IMR-90 (cell line): ENCODE data around the gene IL1F10. TPM values are rescaled to one million over a fixed set of nuclear protein-coding genes. Genes with fewer than 3 reads are reported as not detected.

Experiments used
- ATAC-seq: fragments of 200-7000 bp; cut with Tn5 transposase; 2 replicates; pipeline ENCODE4 v1.9.1; 2020; ENCODE audit warnings: low read depth, mild to moderate bottlenecking, moderate library complexity
- BruUV-seq: library from RNA; stranded (reverse); fragments of 400-500 nt; replicated peaks from 2 replicates; lab custom pipeline; 2021; lab: Mats Ljungman, UMichigan
- CTCF ChIA-PET: fragments of 300-600 bp; formaldehyde crosslinking; extraction: SDS; loops from one replicate; lab custom pipeline; 2021; ENCODE audit warnings: antibody characterized with exemption; lab: Yijun Ruan, JAX
- POLR2A ChIA-PET: fragments of 300-600 bp; sonication (Branson Sonifier 250); formaldehyde crosslinking; loops from one replicate; lab custom pipeline; 2022; ENCODE audit warnings: antibody characterized with exemption; ENCODE audit not compliant: unreplicated experiment; lab: Charles Lee
- DNase-seq: peaks from one replicate; pipeline ENCODE4 v3.0.0; 2013
- H2AFZ ChIP-seq: replicated peaks from 2 replicates; pipeline ENCODE3; 2013; ENCODE audit warnings: low read length, mild to moderate bottlenecking; ENCODE audit not compliant: poor library complexity
- H2AK5ac ChIP-seq: 2 replicates; pipeline ENCODE4 v1.6.1; 2013; ENCODE audit warnings: low read depth, low read length, inconsistent platforms
- H2AK9ac ChIP-seq: replicated peaks from 2 replicates; pipeline ENCODE3; 2013; ENCODE audit warnings: mild to moderate bottlenecking, low read depth, low read length, moderate library complexity; ENCODE audit not compliant: poor library complexity
- H2BK120ac ChIP-seq: 2 replicates; pipeline ENCODE4 v1.6.1; 2013; ENCODE audit warnings: low read depth, low read length, inconsistent platforms
- H2BK15ac ChIP-seq: 3 replicates; pipeline ENCODE4 v1.6.1; 2013; ENCODE audit warnings: low read depth, low read length, inconsistent platforms
- H2BK20ac ChIP-seq: 2 replicates; pipeline ENCODE4 v1.6.1; 2013; ENCODE audit warnings: low read depth, mild to moderate bottlenecking, inconsistent platforms, low read length, moderate library complexity
- H2BK5ac ChIP-seq: 2 replicates; pipeline ENCODE4 v1.6.1; 2013; ENCODE audit warnings: mild to moderate bottlenecking, low read depth, low read length, inconsistent platforms; ENCODE audit not compliant: poor library complexity, severe bottlenecking
- H3K14ac ChIP-seq: replicated peaks from 2 replicates; pipeline ENCODE4 v1.6.1; 2013; ENCODE audit warnings: low read depth, low read length, inconsistent platforms
- H3K18ac ChIP-seq: 2 replicates; pipeline ENCODE4 v1.6.1; 2013; ENCODE audit warnings: low read depth, low read length, control low read depth
- H3K23ac ChIP-seq: 2 replicates; pipeline ENCODE4 v1.6.1; 2013; ENCODE audit warnings: low read depth, low read length, inconsistent platforms
- H3K27ac ChIP-seq: 2 replicates; pipeline ENCODE4 v1.5.1; 2013; ENCODE audit warnings: mild to moderate bottlenecking, control low read depth, low read length; ENCODE audit not compliant: insufficient read depth
- H3K27me3 ChIP-seq: 2 replicates; pipeline ENCODE4 v1.6.1; 2013; ENCODE audit warnings: low read length; ENCODE audit not compliant: control insufficient read depth, insufficient read depth
- H3K36me3 ChIP-seq: 2 replicates; pipeline ENCODE4 v1.6.1; 2013; ENCODE audit warnings: low read length, mixed read lengths; ENCODE audit not compliant: control insufficient read depth, insufficient read depth
- H3K4ac ChIP-seq: 2 replicates; pipeline ENCODE4 v1.6.1; 2013; ENCODE audit warnings: low read depth, low read length, inconsistent platforms
- H3K4me1 ChIP-seq: 2 replicates; pipeline ENCODE4 v1.6.1; 2013; ENCODE audit warnings: low read length, mixed read lengths; ENCODE audit not compliant: control insufficient read depth, insufficient read depth
- H3K4me2 ChIP-seq: 2 replicates; pipeline ENCODE4 v1.6.1; 2013; ENCODE audit warnings: low read depth, mild to moderate bottlenecking, control low read depth, low read length, moderate library complexity
- H3K4me3 ChIP-seq: 2 replicates; pipeline ENCODE4 v1.5.1; 2013; ENCODE audit warnings: low read depth, mild to moderate bottlenecking, control low read depth, low read length, moderate library complexity; ENCODE audit not compliant: insufficient read depth
- H3K56ac ChIP-seq: 2 replicates; pipeline ENCODE4 v1.6.1; 2013; ENCODE audit warnings: low read length, inconsistent platforms; ENCODE audit not compliant: insufficient read depth; ENCODE audit errors: extremely low read depth
- H3K79me1 ChIP-seq, 2 experiments: 2 replicates each; pipeline ENCODE4 v1.6.1; 2013; ENCODE audit warnings: low read length in 2 of 2, inconsistent platforms in 1 of 2, low read depth in 1 of 2
- H3K9ac ChIP-seq: 2 replicates; pipeline ENCODE4 v1.6.1; 2013; ENCODE audit warnings: low read depth, low read length, control low read depth
- H3K9me1 ChIP-seq: 2 replicates; pipeline ENCODE4 v1.6.1; 2013; ENCODE audit warnings: low read length, inconsistent platforms; ENCODE audit not compliant: insufficient read depth
- H3K9me3 ChIP-seq: 2 replicates; pipeline ENCODE4 v1.6.1; 2013; ENCODE audit warnings: low read length; ENCODE audit not compliant: control insufficient read depth, insufficient read depth
- H4K20me1 ChIP-seq: 2 replicates; pipeline ENCODE4 v1.6.1; 2013; ENCODE audit warnings: low read length, inconsistent platforms; ENCODE audit not compliant: insufficient read depth
- H4K5ac ChIP-seq: 2 replicates; pipeline ENCODE4 v1.6.1; 2013; ENCODE audit warnings: mild to moderate bottlenecking, low read depth, low read length, control low read depth
- H4K8ac ChIP-seq, 2 experiments: 2 replicates each; pipeline ENCODE4 v1.6.1; 2013; ENCODE audit warnings: low read depth in 2 of 2, low read length in 2 of 2, control low read depth in 1 of 2, inconsistent platforms in 1 of 2
- H4K91ac ChIP-seq: 2 replicates; pipeline ENCODE4 v1.6.1; 2013; ENCODE audit warnings: low read depth, low read length, inconsistent platforms; ENCODE audit not compliant: insufficient read depth
- CHD1 ChIP-seq: IDR thresholded peaks from 2 replicates; pipeline ENCODE4 v1.6.1; 2012; ENCODE audit warnings: low read depth, low read length, improper control_type of control experiment
- MAZ ChIP-seq: IDR thresholded peaks from 2 replicates; pipeline ENCODE4 v1.6.1; 2012; ENCODE audit warnings: low read depth, mild to moderate bottlenecking, low read length, improper control_type of control experiment, moderate library complexity, borderline replicate concordance
- MXI1 ChIP-seq: IDR thresholded peaks from 2 replicates; pipeline ENCODE4 v1.6.1; 2012; ENCODE audit warnings: low read depth, mild to moderate bottlenecking, low read length, moderate library complexity, borderline replicate concordance
- NFE2L2 ChIP-seq: fragments of 150-350 bp; IDR thresholded peaks from 2 replicates; pipeline ENCODE4 v1.6.1; 2016; ENCODE audit warnings: low read depth, mild to moderate bottlenecking, low read length
- POLR2A ChIP-seq: IDR thresholded peaks from 2 replicates; pipeline ENCODE4 v1.6.1; 2012; ENCODE audit warnings: mild to moderate bottlenecking, low read depth, low read length
- RAD21 ChIP-seq: IDR thresholded peaks from 2 replicates; pipeline ENCODE4 v1.6.1; 2012; ENCODE audit warnings: low read length, improper control_type of control experiment
- RCOR1 ChIP-seq: IDR thresholded peaks from 2 replicates; pipeline ENCODE4 v1.6.1; 2012; ENCODE audit warnings: mild to moderate bottlenecking, low read length, improper control_type of control experiment; ENCODE audit not compliant: insufficient replicate concordance
- RFX5 ChIP-seq: IDR thresholded peaks from 2 replicates; pipeline ENCODE4 v1.8.0; 2012; ENCODE audit warnings: low read depth, mild to moderate bottlenecking, low read length, moderate library complexity
- SMC3 ChIP-seq: fragments of 150-350 bp; IDR thresholded peaks from 2 replicates; pipeline ENCODE4 v1.6.1; 2016; ENCODE audit warnings: low read depth, mild to moderate bottlenecking, antibody characterized with exemption, low read length, moderate library complexity
- WGBS, 2 experiments: methylation state at CpG; one replicate each; pipeline versions ENCODE4 v1.1.5 to v1.1.7; 2013; ENCODE audit warnings: missing lambda C conversion rate in 2 of 2; ENCODE audit not compliant: insufficient read length in 1 of 2; ENCODE audit errors: extremely low coverage in 2 of 2; 5-methylcytosine and 5-hydroxymethylcytosine counted together
- dilution Hi-C: fragments of 300-500 bp; cut with HindIII; formaldehyde crosslinking; loops from one replicate; pipeline ENCODE4 v1.14.3; 2018; ENCODE audit warnings: low sequenced_read_pairs; ENCODE audit not compliant: unreplicated experiment
- in situ Hi-C: fragments of 300-500 bp; cut with MboI; formaldehyde crosslinking; loops from 3 replicates; pipeline ENCODE4 v1.14.3; 2019; ENCODE audit warnings: low sequenced_read_pairs, inconsistent platforms, mixed read lengths
- intact Hi-C: fragments of 100-400 bp; cut with micrococcal nuclease; formaldehyde crosslinking; loops from 2 replicates; pipeline ENCODE4 v1.10.0; 2022
- polyA plus RNA-seq, 3 experiments: library from polyadenylated mRNA; depleted of rRNA; stranded (reverse); fragments of >200 nt; gene quantifications; 2 replicates each; pipeline ENCODE4 v1.2.3, GENCODE V29; 2012; ENCODE audit warnings: low replicate concordance in 1 of 3
- total RNA-seq: library from RNA; depleted of rRNA; stranded (reverse); fragments of >200 nt; gene quantifications from 2 replicates; pipeline ENCODE4 v1.2.3, GENCODE V29; 2012
- TF ChIP-seq, protein P1 (sequence below): conservative IDR thresholded peaks from 2 replicates; pipeline ENCODE4 v1.5.1; 2012; ENCODE audit warnings: mild to moderate bottlenecking, low read depth, low read length, improper control_type of control experiment
- TF ChIP-seq, protein P2 (sequence below): fragments of 150-350 bp; IDR thresholded peaks from 2 replicates; pipeline ENCODE4 v1.6.1; 2016; ENCODE audit warnings: low read depth, mild to moderate bottlenecking, low read length, moderate library complexity, borderline replicate concordance

Gene IL1F10
- total and polyA plus RNA-seq, 2 of the 4 experiments (the other 2 are of a cell fraction), result not detected

DNA sequence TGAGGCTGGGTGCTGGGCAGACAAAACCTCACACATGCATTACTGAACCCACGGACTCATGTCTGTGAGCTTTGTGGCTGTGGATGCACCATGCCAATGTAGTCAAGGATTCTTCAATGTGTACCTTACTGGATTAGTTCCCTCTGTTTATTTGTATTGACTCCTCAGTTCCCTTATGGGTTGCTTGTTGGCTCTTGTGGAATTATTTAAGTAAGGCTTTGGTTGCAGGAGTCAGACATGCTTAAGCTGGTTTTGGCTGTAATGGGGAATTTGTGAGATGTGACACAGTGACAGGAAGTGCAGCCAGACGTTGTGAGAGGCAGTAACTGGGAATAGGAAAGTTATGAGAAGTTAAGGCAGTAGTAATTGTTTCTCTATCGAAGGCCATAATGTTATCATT lies 46.0 kb downstream of the IL1F10 start:
- Histone ChIP-seq H3K56ac (no peak overlapping the region), H3K18ac (no peak overlapping the region), H3K4me3 (no peak overlapping the region), H2BK120ac (no peak overlapping the region), H4K5ac (no peak overlapping the region), H3K9me3 (no peaks in the 10 kb centered on the region), H2AK5ac (no peak overlapping the region), H3K14ac (no peak overlapping the region), H2AFZ (no peak overlapping the region), H3K27ac (no peak overlapping the region), H3K4ac (no peak overlapping the region), H3K4me2 (no peak overlapping the region), H3K9me1 (no peaks in the 10 kb centered on the region), H3K79me1 (no peaks in the 10 kb centered on the region), H4K91ac (no peak overlapping the region), H2AK9ac (no peak overlapping the region), H2BK15ac (no peak overlapping the region), H3K4me1 (no peaks in the 10 kb centered on the region), H4K20me1 (no peaks in the 10 kb centered on the region), H2BK5ac (no peak overlapping the region), H3K23ac (no peak overlapping the region), H2BK20ac (no peak overlapping the region), H4K8ac (no peak overlapping the region), H3K27me3 (peaks cover 10% of the 10 kb centered on the region; the same call in 1 of the 2 replicates), H3K36me3 (no peaks in the 10 kb centered on the region), H3K9ac (no peak overlapping the region)
- in situ Hi-C loops (no loop called here), dilution Hi-C loops (no loop called here), intact Hi-C loops (no loop called here)
- WGBS, 2 experiments, result no CpG with 5 or more reads among the region's 3 CpGs
- ChIA-PET CTCF (no interaction called here), POLR2A (no interaction called here)
- DNase-seq (no peak), ATAC-seq (no peak)
- TF ChIP-seq, protein P1, sequence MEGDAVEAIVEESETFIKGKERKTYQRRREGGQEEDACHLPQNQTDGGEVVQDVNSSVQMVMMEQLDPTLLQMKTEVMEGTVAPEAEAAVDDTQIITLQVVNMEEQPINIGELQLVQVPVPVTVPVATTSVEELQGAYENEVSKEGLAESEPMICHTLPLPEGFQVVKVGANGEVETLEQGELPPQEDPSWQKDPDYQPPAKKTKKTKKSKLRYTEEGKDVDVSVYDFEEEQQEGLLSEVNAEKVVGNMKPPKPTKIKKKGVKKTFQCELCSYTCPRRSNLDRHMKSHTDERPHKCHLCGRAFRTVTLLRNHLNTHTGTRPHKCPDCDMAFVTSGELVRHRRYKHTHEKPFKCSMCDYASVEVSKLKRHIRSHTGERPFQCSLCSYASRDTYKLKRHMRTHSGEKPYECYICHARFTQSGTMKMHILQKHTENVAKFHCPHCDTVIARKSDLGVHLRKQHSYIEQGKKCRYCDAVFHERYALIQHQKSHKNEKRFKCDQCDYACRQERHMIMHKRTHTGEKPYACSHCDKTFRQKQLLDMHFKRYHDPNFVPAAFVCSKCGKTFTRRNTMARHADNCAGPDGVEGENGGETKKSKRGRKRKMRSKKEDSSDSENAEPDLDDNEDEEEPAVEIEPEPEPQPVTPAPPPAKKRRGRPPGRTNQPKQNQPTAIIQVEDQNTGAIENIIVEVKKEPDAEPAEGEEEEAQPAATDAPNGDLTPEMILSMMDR, result no peak
- no peak for TF ChIP-seq MAZ
- TF ChIP-seq MXI1, result no peak
- TF ChIP-seq RAD21, result no peak
- TF ChIP-seq, protein P2, sequence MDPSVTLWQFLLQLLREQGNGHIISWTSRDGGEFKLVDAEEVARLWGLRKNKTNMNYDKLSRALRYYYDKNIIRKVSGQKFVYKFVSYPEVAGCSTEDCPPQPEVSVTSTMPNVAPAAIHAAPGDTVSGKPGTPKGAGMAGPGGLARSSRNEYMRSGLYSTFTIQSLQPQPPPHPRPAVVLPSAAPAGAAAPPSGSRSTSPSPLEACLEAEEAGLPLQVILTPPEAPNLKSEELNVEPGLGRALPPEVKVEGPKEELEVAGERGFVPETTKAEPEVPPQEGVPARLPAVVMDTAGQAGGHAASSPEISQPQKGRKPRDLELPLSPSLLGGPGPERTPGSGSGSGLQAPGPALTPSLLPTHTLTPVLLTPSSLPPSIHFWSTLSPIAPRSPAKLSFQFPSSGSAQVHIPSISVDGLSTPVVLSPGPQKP, result no peak
- TF ChIP-seq CHD1, result no peak
- no peak for TF ChIP-seq POLR2A
- TF ChIP-seq SMC3, result no peak
- no peak for TF ChIP-seq NFE2L2
- no peak for TF ChIP-seq RCOR1
- no peak for TF ChIP-seq RFX5
- no TSS peak for BruUV-seq
